Activated CD4-positive, alpha-beta T cell treated with anti-CD3 and anti-CD28 coated beads, Interleukin-2, Interleukin-6, amounts not matched to agents 100 ng/mL and 50 ng/mL, durations not matched to agents 16 hours and 8 hours (primary cell): Measurements from ENCODE around the gene FEM1B.

Experiments
- DNase-seq: peaks from one replicate; pipeline ENCODE4 v3.0.0-alpha.2; 2020

The FEM1B gene

DNA sequence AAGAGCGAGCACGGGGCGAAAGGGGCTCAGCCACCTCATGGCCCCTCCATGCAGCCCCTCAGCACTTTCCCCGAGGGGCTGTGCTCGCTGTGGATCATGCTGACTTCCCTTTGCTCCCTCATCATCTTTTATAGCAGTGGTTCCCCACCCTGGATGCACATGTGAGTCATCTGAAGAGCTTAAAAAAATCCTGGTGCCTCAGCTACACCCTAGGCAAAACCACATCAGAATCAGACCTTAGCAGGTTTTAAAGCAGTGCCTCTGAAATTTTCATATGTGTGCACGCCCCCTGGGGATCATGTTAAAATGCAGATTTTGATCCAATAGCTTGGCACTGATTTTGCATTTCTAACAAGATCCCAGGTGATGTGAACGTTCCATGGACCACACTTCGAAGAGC lies 50.9 kb downstream of the FEM1B start:
- DNase-seq, result no peak

GRCh38 chr15:68328964-68329363 lies 51.4 kb downstream of the FEM1B start:
- DNase-seq, result no peak

DNA sequence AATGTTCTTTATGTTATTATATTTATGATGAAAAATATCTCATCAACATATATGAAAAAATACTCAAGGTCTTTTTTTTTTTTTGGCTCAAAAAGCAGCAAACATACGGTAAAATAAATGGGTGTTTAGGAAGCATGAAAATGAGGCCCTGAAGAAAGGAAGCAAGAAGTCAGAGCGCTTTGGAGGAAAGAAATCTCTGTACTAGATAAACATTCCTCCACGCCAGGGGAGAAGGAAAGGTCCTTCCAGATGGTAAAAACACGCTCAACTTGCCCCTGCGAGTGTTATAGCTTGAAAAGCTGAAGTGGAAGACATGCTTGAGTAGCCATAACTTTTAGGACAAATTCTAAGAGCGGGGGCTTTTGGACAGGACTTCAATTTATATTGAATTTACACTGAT lies 52.9 kb downstream of the FEM1B start:
- DNase-seq, result no peak

DNA sequence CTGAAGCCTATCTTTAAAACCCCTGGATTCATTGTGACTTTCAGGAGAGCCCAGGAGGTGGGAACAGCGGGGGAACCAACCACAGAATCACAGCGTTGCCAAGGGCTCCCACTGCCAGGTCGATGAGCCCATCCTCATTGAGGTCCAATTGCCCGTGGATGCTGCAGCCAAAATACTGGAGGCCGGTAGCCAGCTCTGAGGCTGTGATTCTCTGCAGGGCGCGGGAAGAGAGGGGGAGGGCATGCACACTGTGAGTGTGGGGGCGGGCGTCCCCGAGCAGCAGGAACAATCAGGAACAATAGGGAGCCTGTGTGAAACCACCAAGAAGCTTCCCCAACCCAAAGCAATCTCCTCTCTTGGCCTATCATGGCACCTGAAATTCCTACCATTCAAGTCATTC lies 53.4 kb downstream of the FEM1B start:
- DNase-seq, result no peak

- no peak for DNase-seq
Observed at GRCh38 chr15:68332266-68332665, 54.7 kb downstream of the FEM1B start.

DNA sequence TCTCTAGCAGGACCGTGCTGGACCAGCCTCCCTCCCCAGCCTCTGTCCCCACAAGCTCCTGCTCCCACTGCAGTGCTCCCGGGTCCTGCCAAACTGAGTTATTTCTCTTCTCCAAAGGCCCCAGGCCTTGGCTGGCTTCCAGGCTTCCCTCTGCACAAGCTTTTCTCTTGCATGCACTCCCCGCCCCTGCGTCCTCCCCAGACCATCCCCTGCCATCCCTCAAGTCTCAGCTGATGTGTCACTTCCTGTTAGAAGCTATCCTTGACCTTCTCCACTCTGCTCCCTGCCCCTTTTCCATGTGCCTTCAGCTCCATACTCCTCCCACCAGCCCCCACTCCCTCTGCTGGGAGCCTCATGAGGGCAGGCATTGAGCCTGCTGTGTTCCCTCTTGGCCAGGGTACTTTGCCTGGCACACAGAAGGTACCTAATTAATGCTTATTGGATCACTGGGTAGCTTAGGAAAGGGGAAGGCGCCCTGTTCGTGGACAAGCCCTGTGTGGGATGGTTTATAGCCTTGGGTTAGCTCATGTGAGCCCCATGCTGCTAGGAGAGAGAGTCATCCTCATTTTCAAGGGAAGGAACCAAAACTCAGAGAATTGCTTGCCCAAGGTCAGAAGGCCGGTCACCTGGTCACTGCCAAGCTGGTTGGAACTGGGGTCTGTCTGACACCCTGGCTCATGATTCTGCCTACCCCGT lies 56.4 kb downstream of the FEM1B start:
- no peak for DNase-seq

- DNase-seq, result no peak
Observed at GRCh38 chr15:68334661-68335124, 57.1 kb downstream of the FEM1B start.

DNA sequence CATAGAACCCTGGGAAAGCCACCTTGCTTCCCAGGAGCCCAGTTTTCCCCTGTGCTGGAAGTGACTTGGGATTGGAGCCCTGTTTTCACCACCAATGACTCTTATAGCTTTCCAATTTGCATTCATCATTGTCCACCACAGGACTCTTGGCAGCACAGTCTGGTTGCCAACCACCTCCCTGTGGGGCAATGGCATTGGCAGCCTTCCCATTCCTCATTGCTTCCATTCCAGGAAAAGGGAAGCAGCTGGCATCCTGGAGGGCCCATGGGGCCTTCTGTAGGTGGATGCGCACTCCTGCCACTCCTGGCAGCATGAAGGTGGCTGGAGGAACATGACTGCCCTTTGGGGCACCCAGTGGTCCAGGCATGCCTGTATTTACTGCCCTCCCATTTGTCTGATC lies 57.7 kb downstream of the FEM1B start:
- no peak for DNase-seq

- no peak for DNase-seq
Observed at GRCh38 chr15:68335655-68336054, 58.1 kb downstream of the FEM1B start.

DNA sequence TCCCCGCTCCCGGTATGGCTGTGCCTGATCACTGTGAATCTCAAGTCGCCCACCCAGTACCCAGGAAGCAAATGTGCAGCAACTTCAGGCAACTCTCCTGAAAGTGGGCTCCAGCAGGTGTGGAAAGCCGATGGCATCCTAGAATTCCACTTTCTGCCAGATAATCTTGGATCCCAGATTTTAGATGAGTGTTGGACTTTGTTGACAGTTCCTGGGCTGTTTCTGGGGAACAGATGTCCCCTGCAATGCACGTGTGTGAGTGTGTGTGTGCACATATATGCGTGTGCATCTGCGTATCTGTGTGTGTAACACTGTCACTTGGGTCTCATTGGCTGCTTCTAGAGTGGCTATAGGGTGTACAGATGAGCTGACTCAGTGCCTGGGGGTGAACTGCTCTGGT lies 59.0 kb downstream of the FEM1B start:
- no peak for DNase-seq

GRCh38 chr15:68337826-68338225 lies 60.3 kb downstream of the FEM1B start:
- DNase-seq, result no peak

- DNase-seq, result no peak
Observed at GRCh38 chr15:68339481-68339880, 61.9 kb downstream of the FEM1B start.

- no peak for DNase-seq
Observed at GRCh38 chr15:68340726-68341671, 63.5 kb downstream of the FEM1B start.

DNA sequence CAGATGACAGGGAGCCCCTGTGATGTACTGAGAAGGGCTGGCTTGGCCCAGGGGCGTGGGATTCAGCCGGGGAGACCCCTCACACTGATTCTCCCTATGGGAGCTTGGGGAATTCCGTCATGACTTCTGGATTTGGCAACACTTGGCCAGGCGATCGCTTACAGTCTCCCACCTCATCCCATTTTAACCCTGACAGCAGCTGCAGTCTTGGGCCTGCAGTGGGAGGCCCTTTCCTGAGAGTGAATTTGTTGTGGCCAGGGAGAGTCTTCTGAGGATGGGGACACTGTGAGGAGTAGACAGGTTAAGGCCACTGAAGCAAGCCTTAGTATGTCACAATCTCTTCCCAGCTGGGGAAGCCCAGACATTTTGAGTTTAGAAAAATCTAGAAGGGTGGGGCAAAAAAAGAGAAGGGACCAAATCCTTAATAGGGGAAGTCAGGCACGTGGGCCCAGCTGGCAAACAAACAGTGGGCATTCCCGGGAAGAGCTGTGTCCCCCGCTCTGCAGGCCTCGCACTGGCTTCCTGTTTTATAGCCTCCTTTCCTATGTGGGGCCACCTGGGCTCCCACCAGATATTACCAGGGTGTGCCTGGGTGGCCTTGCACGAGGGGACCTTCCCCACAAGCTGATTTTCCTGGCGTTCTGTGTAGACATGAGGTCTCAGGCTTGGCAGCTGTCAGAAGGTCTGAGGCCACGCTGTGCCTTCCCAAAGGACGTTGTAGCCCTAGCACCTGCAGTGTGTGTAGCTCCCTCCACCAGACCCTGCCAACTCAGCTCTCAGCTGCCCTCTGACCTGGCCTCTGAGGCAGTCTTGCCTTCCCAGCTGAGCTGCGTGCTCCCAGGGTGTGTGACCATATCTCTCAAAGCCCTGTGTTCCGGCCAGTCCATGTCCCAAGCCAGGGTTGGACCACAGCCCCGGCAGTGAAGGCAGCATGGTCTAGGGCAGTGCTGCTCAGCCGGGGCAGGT lies 64.5 kb downstream of the FEM1B start:
- DNase-seq, result no peak

- DNase-seq, result no peak
Observed at GRCh38 chr15:68343579-68344225, 66.2 kb downstream of the FEM1B start.

GRCh38 chr15:68344600-68344999 lies 67.1 kb downstream of the FEM1B start:
- no peak for DNase-seq
